GM12878 (cell line): ENCODE measurements around the gene GZMM. TPM values are rescaled to one million over a fixed set of nuclear protein-coding genes. Genes with fewer than 3 reads are reported as not detected.

Experiments used
- CREM ChIP-seq: IDR thresholded peaks from 2 replicates; pipeline ENCODE4 v1.6.1; 2014; ENCODE audit warnings: antibody characterized with exemption, low read depth
- DPF2 ChIP-seq: fragments of 450-650 bp; IDR thresholded peaks from 2 replicates; pipeline ENCODE4 v1.6.1; 2017; ENCODE audit warnings: mild to moderate bottlenecking
- EED ChIP-seq: sonication (generic); IDR thresholded peaks from 2 replicates; pipeline ENCODE4 v1.6.1; 2016; ENCODE audit warnings: antibody characterized with exemption, low read depth
- HDAC6 ChIP-seq: fragments of 200-600 bp; sonication (generic); IDR thresholded peaks from one replicate; pipeline ENCODE4 v1.8.0; 2017; ENCODE audit warnings: antibody characterized with exemption; ENCODE audit not compliant: unreplicated experiment
- HDGF ChIP-seq: fragments of 450-650 bp; IDR thresholded peaks from 2 replicates; pipeline ENCODE4 v1.6.1; 2016; ENCODE audit warnings: antibody characterized with exemption
- NFYA ChIP-seq: IDR thresholded peaks from 2 replicates; pipeline ENCODE4 v1.6.1; 2011; ENCODE audit warnings: low read depth, mild to moderate bottlenecking, low read length, improper control_type of control experiment, borderline replicate concordance
- NR2C1 ChIP-seq: fragments of 450-650 bp; IDR thresholded peaks from 2 replicates; pipeline ENCODE4 v1.6.1; 2017; ENCODE audit warnings: antibody characterized with exemption, mild to moderate bottlenecking, moderate library complexity
- RAD51 ChIP-seq: fragments of 450-650 bp; IDR thresholded peaks from 2 replicates; pipeline ENCODE4 v1.6.1; 2016; ENCODE audit warnings: moderate library complexity, mild to moderate bottlenecking, inconsistent platforms
- STAT3 ChIP-seq: IDR thresholded peaks from 2 replicates; pipeline ENCODE4 v1.6.1; 2011; ENCODE audit warnings: low read depth, low read length, improper control_type of control experiment
- polyA plus RNA-seq, 11 experiments: library from polyadenylated mRNA; depleted of rRNA in 4 of 11; unstranded in 6 of 11; stranded (reverse) in 5 of 11; fragments of >200 nt; fragmentation: Nextera tagmentation in 4 of 11; fragmentation: Illumina TruSeq in 1 of 11; extraction: Ambion mirVana in 4 of 11; extraction: Trizol in 1 of 11; gene quantifications; 1 replicate in 1 of 11; 2 replicates in 10 of 11; pipeline versions ENCODE4 v1.2.1 to v1.2.3, GENCODE V29; 2011 to 2016; ENCODE audit warnings: inconsistent platforms in 2 of 11, missing spikeins in 2 of 11, low read depth in 1 of 11
- total RNA-seq, 4 experiments: library from RNA; depleted of rRNA in 3 of 4; stranded (reverse); fragments of >200 nt in 3 of 4; fragmentation: Illumina TruSeq in 1 of 4; extraction: Trizol in 1 of 4; gene quantifications; 2 replicates each; pipeline versions ENCODE4 v1.2.1 to v1.2.3, GENCODE V29; 2013 to 2021
- TF ChIP-seq, protein P1 (sequence below): fragments of 450-650 bp; IDR thresholded peaks from 2 replicates; pipeline ENCODE4 v1.6.1; 2017; ENCODE audit warnings: mild to moderate bottlenecking, moderate library complexity
- TF ChIP-seq, protein P2 (sequence below): IDR thresholded peaks from 2 replicates; pipeline ENCODE4 v1.6.1; 2012; ENCODE audit warnings: low read depth, low read length, improper control_type of control experiment
- TF ChIP-seq, protein P3 (sequence below): fragments of 150-350 bp; IDR thresholded peaks from 2 replicates; pipeline ENCODE4 v1.6.1; 2014; ENCODE audit warnings: mild to moderate bottlenecking, low read depth, low read length
- TF ChIP-seq, protein P4 (sequence below): fragments of 450-650 bp; formaldehyde crosslinking; IDR thresholded peaks from 2 replicates; pipeline ENCODE4 v1.4.0; 2022; ENCODE audit warnings: mild to moderate bottlenecking, moderate library complexity
- TF ChIP-seq, protein P5 (sequence below): IDR thresholded peaks from 2 replicates; pipeline ENCODE4 v1.6.1; 2012; ENCODE audit warnings: low read depth, low read length, improper control_type of control experiment
- TF ChIP-seq, protein P6 (sequence below): IDR thresholded peaks from 2 replicates; pipeline ENCODE4 v1.6.1; 2012; ENCODE audit warnings: low read depth, low read length, improper control_type of control experiment

Gene GZMM
- total and polyA plus RNA-seq, 10 of the 15 experiments (the other 5 are each of a cell fraction or from before 2014, with no cell fraction given) = 0.09 to 0.48 (median 0.23) TPM; not detected in 7

DNA sequence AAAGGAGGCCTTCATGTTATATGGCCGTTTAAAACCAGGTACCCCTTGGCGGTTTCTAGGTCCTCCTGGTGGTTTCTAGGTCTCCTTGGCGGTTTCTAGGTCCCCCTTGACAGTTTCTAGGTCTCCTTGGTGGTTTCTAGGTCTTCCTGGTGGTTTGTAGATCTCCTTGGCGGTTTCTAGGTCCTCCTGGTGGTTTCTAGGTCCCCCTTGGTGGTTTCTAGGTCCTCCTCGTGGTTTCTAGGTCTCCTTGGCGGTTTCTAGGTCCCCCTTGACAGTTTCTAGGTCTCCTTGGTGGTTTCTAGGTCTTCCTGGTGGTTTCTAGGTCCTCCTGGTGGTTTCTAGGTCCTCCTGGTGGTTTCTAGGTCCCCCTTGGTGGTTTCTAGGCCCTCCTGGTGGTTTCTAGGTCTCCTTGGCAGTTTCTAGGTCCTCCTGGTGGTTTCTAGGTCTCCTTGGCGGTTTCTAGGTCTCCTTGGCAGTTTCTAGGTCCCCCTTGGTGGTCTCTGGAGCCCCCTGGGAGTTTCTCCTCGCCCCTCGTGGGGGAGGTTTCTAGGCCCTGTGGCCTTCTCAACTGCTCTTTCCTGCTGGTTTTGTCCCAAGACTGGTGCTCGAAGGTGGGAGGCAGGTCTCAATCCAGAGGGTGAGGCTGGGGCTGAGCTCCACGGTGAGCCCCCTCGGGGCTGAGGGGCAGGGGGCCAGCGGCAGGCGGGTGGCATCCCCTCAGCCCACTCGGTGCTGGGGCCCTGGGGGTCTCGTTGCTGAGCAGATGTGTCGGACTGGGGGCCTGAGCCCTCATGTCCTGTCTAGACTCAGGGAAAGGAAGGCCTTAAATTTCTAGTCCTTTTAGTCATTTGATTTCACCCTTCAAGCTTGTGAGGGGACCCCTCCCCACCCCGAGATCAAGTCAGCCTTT lies 53.8 kb downstream of the GZMM start (continued):
- TF ChIP-seq, protein P1, sequence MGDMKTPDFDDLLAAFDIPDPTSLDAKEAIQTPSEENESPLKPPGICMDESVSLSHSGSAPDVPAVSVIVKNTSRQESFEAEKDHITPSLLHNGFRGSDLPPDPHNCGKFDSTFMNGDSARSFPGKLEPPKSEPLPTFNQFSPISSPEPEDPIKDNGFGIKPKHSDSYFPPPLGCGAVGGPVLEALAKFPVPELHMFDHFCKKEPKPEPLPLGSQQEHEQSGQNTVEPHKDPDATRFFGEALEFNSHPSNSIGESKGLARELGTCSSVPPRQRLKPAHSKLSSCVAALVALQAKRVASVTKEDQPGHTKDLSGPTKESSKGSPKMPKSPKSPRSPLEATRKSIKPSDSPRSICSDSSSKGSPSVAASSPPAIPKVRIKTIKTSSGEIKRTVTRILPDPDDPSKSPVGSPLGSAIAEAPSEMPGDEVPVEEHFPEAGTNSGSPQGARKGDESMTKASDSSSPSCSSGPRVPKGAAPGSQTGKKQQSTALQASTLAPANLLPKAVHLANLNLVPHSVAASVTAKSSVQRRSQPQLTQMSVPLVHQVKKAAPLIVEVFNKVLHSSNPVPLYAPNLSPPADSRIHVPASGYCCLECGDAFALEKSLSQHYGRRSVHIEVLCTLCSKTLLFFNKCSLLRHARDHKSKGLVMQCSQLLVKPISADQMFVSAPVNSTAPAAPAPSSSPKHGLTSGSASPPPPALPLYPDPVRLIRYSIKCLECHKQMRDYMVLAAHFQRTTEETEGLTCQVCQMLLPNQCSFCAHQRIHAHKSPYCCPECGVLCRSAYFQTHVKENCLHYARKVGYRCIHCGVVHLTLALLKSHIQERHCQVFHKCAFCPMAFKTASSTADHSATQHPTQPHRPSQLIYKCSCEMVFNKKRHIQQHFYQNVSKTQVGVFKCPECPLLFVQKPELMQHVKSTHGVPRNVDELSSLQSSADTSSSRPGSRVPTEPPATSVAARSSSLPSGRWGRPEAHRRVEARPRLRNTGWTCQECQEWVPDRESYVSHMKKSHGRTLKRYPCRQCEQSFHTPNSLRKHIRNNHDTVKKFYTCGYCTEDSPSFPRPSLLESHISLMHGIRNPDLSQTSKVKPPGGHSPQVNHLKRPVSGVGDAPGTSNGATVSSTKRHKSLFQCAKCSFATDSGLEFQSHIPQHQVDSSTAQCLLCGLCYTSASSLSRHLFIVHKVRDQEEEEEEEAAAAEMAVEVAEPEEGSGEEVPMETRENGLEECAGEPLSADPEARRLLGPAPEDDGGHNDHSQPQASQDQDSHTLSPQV = no peak
- TF ChIP-seq RAD51 (no peak), NFYA (no peak), NR2C1 (no peak), DPF2 (no peak), EED (no peak), HDAC6 (no peak), HDGF (no peak), STAT3 (no peak), CREM (no peak)
- TF ChIP-seq, protein P2, sequence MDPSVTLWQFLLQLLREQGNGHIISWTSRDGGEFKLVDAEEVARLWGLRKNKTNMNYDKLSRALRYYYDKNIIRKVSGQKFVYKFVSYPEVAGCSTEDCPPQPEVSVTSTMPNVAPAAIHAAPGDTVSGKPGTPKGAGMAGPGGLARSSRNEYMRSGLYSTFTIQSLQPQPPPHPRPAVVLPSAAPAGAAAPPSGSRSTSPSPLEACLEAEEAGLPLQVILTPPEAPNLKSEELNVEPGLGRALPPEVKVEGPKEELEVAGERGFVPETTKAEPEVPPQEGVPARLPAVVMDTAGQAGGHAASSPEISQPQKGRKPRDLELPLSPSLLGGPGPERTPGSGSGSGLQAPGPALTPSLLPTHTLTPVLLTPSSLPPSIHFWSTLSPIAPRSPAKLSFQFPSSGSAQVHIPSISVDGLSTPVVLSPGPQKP = peak; percentile 96
- TF ChIP-seq, protein P3, sequence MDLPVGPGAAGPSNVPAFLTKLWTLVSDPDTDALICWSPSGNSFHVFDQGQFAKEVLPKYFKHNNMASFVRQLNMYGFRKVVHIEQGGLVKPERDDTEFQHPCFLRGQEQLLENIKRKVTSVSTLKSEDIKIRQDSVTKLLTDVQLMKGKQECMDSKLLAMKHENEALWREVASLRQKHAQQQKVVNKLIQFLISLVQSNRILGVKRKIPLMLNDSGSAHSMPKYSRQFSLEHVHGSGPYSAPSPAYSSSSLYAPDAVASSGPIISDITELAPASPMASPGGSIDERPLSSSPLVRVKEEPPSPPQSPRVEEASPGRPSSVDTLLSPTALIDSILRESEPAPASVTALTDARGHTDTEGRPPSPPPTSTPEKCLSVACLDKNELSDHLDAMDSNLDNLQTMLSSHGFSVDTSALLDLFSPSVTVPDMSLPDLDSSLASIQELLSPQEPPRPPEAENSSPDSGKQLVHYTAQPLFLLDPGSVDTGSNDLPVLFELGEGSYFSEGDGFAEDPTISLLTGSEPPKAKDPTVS = peak; percentile 81; the same call in 1 of the 2 replicates
- TF ChIP-seq, protein P4, sequence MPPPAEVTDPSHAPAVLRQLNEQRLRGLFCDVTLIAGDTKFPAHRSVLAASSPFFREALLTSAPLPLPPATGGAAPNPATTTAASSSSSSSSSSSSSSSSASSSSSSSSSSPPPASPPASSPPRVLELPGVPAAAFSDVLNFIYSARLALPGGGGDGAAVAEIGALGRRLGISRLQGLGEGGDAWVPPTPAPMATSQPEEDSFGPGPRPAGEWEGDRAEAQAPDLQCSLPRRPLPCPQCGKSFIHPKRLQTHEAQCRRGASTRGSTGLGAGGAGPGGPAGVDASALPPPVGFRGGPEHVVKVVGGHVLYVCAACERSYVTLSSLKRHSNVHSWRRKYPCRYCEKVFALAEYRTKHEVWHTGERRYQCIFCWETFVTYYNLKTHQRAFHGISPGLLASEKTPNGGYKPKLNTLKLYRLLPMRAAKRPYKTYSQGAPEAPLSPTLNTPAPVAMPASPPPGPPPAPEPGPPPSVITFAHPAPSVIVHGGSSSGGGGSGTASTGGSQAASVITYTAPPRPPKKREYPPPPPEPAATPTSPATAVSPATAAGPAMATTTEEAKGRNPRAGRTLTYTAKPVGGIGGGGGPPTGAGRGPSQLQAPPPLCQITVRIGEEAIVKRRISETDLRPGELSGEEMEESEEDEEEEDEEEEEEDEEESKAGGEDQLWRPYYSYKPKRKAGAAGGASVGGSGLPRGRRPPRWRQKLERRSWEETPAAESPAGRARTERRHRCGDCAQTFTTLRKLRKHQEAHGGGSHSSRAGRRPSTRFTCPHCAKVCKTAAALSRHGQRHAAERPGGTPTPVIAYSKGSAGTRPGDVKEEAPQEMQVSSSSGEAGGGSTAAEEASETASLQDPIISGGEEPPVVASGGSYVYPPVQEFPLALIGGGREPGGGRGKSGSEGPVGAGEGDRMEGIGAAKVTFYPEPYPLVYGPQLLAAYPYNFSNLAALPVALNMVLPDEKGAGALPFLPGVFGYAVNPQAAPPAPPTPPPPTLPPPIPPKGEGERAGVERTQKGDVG (CRISPR knock-in tag) = no peak
- TF ChIP-seq, protein P5, sequence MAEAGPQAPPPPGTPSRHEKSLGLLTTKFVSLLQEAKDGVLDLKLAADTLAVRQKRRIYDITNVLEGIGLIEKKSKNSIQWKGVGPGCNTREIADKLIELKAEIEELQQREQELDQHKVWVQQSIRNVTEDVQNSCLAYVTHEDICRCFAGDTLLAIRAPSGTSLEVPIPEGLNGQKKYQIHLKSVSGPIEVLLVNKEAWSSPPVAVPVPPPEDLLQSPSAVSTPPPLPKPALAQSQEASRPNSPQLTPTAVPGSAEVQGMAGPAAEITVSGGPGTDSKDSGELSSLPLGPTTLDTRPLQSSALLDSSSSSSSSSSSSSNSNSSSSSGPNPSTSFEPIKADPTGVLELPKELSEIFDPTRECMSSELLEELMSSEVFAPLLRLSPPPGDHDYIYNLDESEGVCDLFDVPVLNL = no peak
- TF ChIP-seq, protein P6, sequence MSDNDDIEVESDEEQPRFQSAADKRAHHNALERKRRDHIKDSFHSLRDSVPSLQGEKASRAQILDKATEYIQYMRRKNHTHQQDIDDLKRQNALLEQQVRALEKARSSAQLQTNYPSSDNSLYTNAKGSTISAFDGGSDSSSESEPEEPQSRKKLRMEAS = no peak
